HEK293 (cell line): Measurements from ENCODE around the gene ZNF397.

Experiments
- CTCF ChIA-PET: fragments of 350-600 bp; formaldehyde crosslinking; extraction: SDS; loops from one replicate; lab custom pipeline; 2021; ENCODE audit warnings: antibody characterized with exemption; lab: Yijun Ruan, JAX
- POLR2A ChIA-PET: fragments of 300-600 bp; formaldehyde crosslinking; extraction: SDS; loops from one replicate; lab custom pipeline; 2020; ENCODE audit warnings: antibody characterized with exemption, inconsistent platforms; lab: Yijun Ruan, JAX
- H3K27ac ChIP-seq: fragments of 200-500 bp; sonication (Bioruptor generic); 2 replicates; pipeline ENCODE4 v1.5.1; 2014; ENCODE audit warnings: low read depth, low read length, control low read depth, inconsistent platforms; ENCODE audit errors: extremely low read depth
- H3K36me3 ChIP-seq, 2 experiments: fragments of 200-500 bp in 1 of 2; sonication (Bioruptor generic) in 1 of 2; 1 replicate in 1 of 2; 2 replicates in 1 of 2; pipeline ENCODE4 v1.5.1; 2014 to 2017; ENCODE audit warnings: inconsistent platforms in 2 of 2, low read length in 2 of 2; ENCODE audit not compliant: control insufficient read depth in 2 of 2, insufficient read depth in 1 of 2
- H3K4me1 ChIP-seq: fragments of 200-500 bp; sonication (Bioruptor generic); 2 replicates; pipeline ENCODE4 v1.5.1; 2014; ENCODE audit warnings: mild to moderate bottlenecking, low read length, inconsistent platforms; ENCODE audit not compliant: control insufficient read depth, insufficient read depth
- H3K4me3 ChIP-seq: 2 replicates; pipeline ENCODE4 v1.5.1; 2011; ENCODE audit warnings: low read depth, mild to moderate bottlenecking, control low read depth, low read length, moderate library complexity
- H3K9me3 ChIP-seq: fragments of 200-500 bp; sonication (Bioruptor generic); 2 replicates; pipeline ENCODE4 v1.5.1; 2014; ENCODE audit warnings: low read depth, low read length, inconsistent platforms; ENCODE audit not compliant: control insufficient read depth, insufficient read depth
- KLF16 ChIP-seq: fragments of 450-650 bp; formaldehyde crosslinking; IDR thresholded peaks from 2 replicates; pipeline ENCODE4 v1.5.1; 2017; ENCODE audit warnings: missing biosample characterization, missing genetic modification characterization
- SCRT1 ChIP-seq: fragments of 450-650 bp; formaldehyde crosslinking; IDR thresholded peaks from 2 replicates; pipeline ENCODE4 v1.5.1; 2016; ENCODE audit warnings: missing biosample characterization, missing genetic modification characterization, borderline replicate concordance
- ZFP3 ChIP-seq: fragments of 450-650 bp; formaldehyde crosslinking; IDR thresholded peaks from 2 replicates; pipeline ENCODE4 v1.5.1; 2016; ENCODE audit warnings: low read depth, missing biosample characterization, missing genetic modification characterization
- ZNF132 ChIP-seq: fragments of 450-650 bp; formaldehyde crosslinking; IDR thresholded peaks from 2 replicates; pipeline ENCODE4 v1.5.1; 2017; ENCODE audit warnings: missing biosample characterization, missing genetic modification characterization, borderline replicate concordance
- ZNF292 ChIP-seq: fragments of 450-650 bp; formaldehyde crosslinking; IDR thresholded peaks from 2 replicates; pipeline ENCODE4 v1.5.1; 2016; ENCODE audit warnings: low read depth, missing biosample characterization, missing genetic modification characterization, borderline replicate concordance
- ZNF335 ChIP-seq: fragments of 450-650 bp; formaldehyde crosslinking; conservative IDR thresholded peaks from 2 replicates; pipeline ENCODE4 v1.5.1; 2016; ENCODE audit warnings: missing biosample characterization, missing genetic modification characterization
- ZNF530 ChIP-seq: fragments of 450-650 bp; formaldehyde crosslinking; IDR thresholded peaks from 2 replicates; pipeline ENCODE4 v1.5.1; 2016; ENCODE audit warnings: low read depth, missing biosample characterization, missing genetic modification characterization
- ZNF549 ChIP-seq: fragments of 450-650 bp; IDR thresholded peaks from 2 replicates; pipeline ENCODE4 v1.5.1; 2018; ENCODE audit warnings: missing biosample characterization, missing genetic modification characterization, mild to moderate bottlenecking, inconsistent platforms, moderate library complexity
- ZNF629 ChIP-seq: fragments of 450-650 bp; formaldehyde crosslinking; IDR thresholded peaks from 2 replicates; pipeline ENCODE4 v1.5.1; 2017; ENCODE audit warnings: missing biosample characterization, missing genetic modification characterization
- ZNF658 ChIP-seq: fragments of 450-650 bp; formaldehyde crosslinking; IDR thresholded peaks from 2 replicates; pipeline ENCODE4; 2016; ENCODE audit warnings: missing biosample characterization, missing genetic modification characterization
- ZNF660 ChIP-seq: fragments of 450-650 bp; IDR thresholded peaks from 2 replicates; pipeline ENCODE4 v1.5.1; 2018; ENCODE audit warnings: missing biosample characterization, mild to moderate bottlenecking, missing genetic modification characterization
- ZNF677 ChIP-seq: fragments of 450-650 bp; IDR thresholded peaks from 2 replicates; pipeline ENCODE4 v1.5.0; 2018; ENCODE audit warnings: missing biosample characterization, mild to moderate bottlenecking, missing genetic modification characterization, moderate library complexity
- ZNF701 ChIP-seq: fragments of 450-650 bp; formaldehyde crosslinking; IDR thresholded peaks from 2 replicates; pipeline ENCODE4 v1.5.1; 2016; ENCODE audit warnings: missing biosample characterization, missing genetic modification characterization
- ZNF76 ChIP-seq: fragments of 450-650 bp; formaldehyde crosslinking; IDR thresholded peaks from 2 replicates; pipeline ENCODE4; 2016; ENCODE audit warnings: low read depth, missing biosample characterization, missing genetic modification characterization, borderline replicate concordance
- ZNF785 ChIP-seq: fragments of 450-650 bp; formaldehyde crosslinking; IDR thresholded peaks from 2 replicates; pipeline ENCODE4 v1.5.1; 2016; ENCODE audit warnings: missing biosample characterization, missing genetic modification characterization
- ZNF837 ChIP-seq: fragments of 450-650 bp; formaldehyde crosslinking; IDR thresholded peaks from 2 replicates; pipeline ENCODE4 v1.5.1; 2016; ENCODE audit warnings: missing biosample characterization, missing genetic modification characterization
- TF ChIP-seq, protein P1 (sequence below): fragments of 450-650 bp; formaldehyde crosslinking; IDR thresholded peaks from 2 replicates; pipeline ENCODE4 v1.5.1; 2016; ENCODE audit warnings: missing biosample characterization, missing genetic modification characterization
- TF ChIP-seq, protein P2 (sequence below): fragments of 450-650 bp; formaldehyde crosslinking; IDR thresholded peaks from 2 replicates; pipeline ENCODE4 v1.5.1; 2016; ENCODE audit warnings: missing biosample characterization, missing genetic modification characterization, low read depth
- TF ChIP-seq, protein P3 (sequence below): fragments of 450-650 bp; formaldehyde crosslinking; IDR thresholded peaks from 2 replicates; pipeline ENCODE4 v1.5.1; 2016; ENCODE audit warnings: missing biosample characterization, missing genetic modification characterization
- TF ChIP-seq, protein P4 (sequence below): fragments of 450-650 bp; formaldehyde crosslinking; IDR thresholded peaks from 2 replicates; pipeline ENCODE4 v1.5.1; 2016; ENCODE audit warnings: missing biosample characterization, missing genetic modification characterization
- TF ChIP-seq, protein P5 (sequence below): fragments of 450-650 bp; formaldehyde crosslinking; IDR thresholded peaks from 2 replicates; pipeline ENCODE4 v1.5.1; 2016; ENCODE audit warnings: missing biosample characterization, missing genetic modification characterization, low read depth

The ZNF397 gene

DNA sequence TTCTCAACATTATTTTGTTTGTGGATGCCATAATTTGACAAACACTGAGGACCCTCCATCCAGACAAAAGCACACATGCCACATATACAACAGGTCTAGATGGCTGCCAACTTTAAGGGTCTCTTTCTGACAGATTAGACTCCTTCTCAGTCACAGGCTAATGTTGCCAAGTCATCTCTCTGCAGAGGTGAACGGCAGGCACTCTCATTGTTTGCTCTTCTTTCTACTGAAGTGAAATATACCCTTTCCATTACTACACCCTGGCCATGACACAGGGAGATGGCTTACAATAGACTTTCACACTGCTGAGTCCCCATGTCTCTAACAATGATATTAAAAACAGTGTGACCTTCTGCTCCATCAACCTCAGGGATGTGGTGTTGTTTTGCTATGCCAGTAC lies 47.5 kb upstream of the ZNF397 start:
- Histone ChIP-seq H3K9me3 (no peaks in the 10 kb centered on the region), H3K4me1 (no peaks in the 10 kb centered on the region), H3K27ac (no peak overlapping the region), H3K4me3 (no peak overlapping the region), H3K36me3 (no peaks in the 10 kb centered on the region)
- no peak for TF ChIP-seq ZNF660 (tag by site-specific recombination)
- TF ChIP-seq KLF16: no peak
- TF ChIP-seq, protein P1, sequence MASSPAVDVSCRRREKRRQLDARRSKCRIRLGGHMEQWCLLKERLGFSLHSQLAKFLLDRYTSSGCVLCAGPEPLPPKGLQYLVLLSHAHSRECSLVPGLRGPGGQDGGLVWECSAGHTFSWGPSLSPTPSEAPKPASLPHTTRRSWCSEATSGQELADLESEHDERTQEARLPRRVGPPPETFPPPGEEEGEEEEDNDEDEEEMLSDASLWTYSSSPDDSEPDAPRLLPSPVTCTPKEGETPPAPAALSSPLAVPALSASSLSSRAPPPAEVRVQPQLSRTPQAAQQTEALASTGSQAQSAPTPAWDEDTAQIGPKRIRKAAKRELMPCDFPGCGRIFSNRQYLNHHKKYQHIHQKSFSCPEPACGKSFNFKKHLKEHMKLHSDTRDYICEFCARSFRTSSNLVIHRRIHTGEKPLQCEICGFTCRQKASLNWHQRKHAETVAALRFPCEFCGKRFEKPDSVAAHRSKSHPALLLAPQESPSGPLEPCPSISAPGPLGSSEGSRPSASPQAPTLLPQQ (tag by site-specific recombination): no peak
- TF ChIP-seq ZNF629 (tag by site-specific recombination): no peak
- TF ChIP-seq ZNF335 (tag by site-specific recombination): no peak
- no peak for TF ChIP-seq ZNF76 (tag by site-specific recombination)
- ChIA-PET CTCF (interaction anchor here (1.0 kb wide), 1 partner anchor 50 kb away, joined by 3 read pairs; no protein-coding TSS in a partner anchor), POLR2A (no interaction called here)

DNA sequence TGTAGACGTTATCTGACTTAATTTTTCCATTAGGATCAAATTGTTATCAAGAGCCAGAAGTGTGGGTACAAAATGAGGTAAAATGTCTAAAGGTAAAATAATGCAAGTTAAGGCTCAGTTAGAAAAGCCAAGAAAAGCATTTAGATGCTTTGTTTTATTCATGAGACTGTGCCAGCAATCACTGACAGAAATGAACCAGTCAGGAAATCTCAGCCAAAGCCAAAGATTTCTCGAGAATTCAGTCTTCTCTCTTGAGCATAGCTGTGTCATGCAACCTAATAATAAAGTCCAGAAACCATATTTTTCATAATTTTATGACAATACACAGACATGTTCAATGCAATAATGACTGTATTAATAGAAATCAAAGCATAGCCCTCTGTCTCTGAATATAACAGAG lies 43.5 kb upstream of the ZNF397 start:
- no peak overlapping the region for H3K4me3 ChIP-seq
- CTCF ChIA-PET: no interaction called here
- no peaks in the 10 kb centered on the region for H3K4me1 ChIP-seq
- no peaks in the 10 kb centered on the region for H3K36me3 ChIP-seq
- no peak overlapping the region for H3K27ac ChIP-seq
- H3K9me3 ChIP-seq: no peaks in the 10 kb centered on the region
- POLR2A ChIA-PET: no interaction called here
- TF ChIP-seq, protein P2, sequence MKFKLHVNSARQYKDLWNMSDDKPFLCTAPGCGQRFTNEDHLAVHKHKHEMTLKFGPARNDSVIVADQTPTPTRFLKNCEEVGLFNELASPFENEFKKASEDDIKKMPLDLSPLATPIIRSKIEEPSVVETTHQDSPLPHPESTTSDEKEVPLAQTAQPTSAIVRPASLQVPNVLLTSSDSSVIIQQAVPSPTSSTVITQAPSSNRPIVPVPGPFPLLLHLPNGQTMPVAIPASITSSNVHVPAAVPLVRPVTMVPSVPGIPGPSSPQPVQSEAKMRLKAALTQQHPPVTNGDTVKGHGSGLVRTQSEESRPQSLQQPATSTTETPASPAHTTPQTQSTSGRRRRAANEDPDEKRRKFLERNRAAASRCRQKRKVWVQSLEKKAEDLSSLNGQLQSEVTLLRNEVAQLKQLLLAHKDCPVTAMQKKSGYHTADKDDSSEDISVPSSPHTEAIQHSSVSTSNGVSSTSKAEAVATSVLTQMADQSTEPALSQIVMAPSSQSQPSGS (tag by site-specific recombination): no peak
- TF ChIP-seq, protein P3, sequence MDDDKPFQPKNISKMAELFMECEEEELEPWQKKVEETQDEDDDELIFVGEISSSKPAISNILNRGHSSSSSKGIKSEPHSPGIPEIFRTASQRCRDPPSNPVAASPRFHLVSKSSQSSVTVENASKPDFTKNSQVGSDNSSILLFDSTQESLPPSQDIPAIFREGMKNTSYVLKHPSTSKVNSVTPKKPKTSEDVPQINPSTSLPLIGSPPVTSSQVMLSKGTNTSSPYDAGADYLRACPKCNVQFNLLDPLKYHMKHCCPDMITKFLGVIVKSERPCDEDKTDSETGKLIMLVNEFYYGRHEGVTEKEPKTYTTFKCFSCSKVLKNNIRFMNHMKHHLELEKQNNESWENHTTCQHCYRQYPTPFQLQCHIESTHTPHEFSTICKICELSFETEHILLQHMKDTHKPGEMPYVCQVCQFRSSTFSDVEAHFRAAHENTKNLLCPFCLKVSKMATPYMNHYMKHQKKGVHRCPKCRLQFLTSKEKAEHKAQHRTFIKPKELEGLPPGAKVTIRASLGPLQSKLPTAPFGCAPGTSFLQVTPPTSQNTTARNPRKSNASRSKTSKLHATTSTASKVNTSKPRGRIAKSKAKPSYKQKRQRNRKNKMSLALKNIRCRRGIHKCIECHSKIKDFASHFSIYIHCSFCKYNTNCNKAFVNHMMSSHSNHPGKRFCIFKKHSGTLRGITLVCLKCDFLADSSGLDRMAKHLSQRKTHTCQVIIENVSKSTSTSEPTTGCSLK (tag by site-specific recombination): no peak
- TF ChIP-seq ZNF530 (tag by site-specific recombination): no peak
- no peak for TF ChIP-seq KLF16
- TF ChIP-seq, protein P1 (tag by site-specific recombination): no peak
- no peak for TF ChIP-seq ZFP3 (tag by site-specific recombination)
- TF ChIP-seq, protein P4, sequence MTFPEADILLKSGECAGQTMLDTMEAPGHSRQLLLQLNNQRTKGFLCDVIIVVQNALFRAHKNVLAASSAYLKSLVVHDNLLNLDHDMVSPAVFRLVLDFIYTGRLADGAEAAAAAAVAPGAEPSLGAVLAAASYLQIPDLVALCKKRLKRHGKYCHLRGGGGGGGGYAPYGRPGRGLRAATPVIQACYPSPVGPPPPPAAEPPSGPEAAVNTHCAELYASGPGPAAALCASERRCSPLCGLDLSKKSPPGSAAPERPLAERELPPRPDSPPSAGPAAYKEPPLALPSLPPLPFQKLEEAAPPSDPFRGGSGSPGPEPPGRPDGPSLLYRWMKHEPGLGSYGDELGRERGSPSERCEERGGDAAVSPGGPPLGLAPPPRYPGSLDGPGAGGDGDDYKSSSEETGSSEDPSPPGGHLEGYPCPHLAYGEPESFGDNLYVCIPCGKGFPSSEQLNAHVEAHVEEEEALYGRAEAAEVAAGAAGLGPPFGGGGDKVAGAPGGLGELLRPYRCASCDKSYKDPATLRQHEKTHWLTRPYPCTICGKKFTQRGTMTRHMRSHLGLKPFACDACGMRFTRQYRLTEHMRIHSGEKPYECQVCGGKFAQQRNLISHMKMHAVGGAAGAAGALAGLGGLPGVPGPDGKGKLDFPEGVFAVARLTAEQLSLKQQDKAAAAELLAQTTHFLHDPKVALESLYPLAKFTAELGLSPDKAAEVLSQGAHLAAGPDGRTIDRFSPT (tag by site-specific recombination): no peak
- no peak for TF ChIP-seq ZNF677 (tag by site-specific recombination)
- TF ChIP-seq ZNF658 (tag by site-specific recombination): no peak
- no peak for TF ChIP-seq ZNF549
- TF ChIP-seq ZNF629 (tag by site-specific recombination): no peak
- no peak for TF ChIP-seq ZNF701 (tag by site-specific recombination)
- no peak for TF ChIP-seq ZNF837
- TF ChIP-seq ZNF132 (tag by site-specific recombination): no peak
- no peak for TF ChIP-seq ZNF292
- no peak for TF ChIP-seq ZNF785
- TF ChIP-seq, protein P5, sequence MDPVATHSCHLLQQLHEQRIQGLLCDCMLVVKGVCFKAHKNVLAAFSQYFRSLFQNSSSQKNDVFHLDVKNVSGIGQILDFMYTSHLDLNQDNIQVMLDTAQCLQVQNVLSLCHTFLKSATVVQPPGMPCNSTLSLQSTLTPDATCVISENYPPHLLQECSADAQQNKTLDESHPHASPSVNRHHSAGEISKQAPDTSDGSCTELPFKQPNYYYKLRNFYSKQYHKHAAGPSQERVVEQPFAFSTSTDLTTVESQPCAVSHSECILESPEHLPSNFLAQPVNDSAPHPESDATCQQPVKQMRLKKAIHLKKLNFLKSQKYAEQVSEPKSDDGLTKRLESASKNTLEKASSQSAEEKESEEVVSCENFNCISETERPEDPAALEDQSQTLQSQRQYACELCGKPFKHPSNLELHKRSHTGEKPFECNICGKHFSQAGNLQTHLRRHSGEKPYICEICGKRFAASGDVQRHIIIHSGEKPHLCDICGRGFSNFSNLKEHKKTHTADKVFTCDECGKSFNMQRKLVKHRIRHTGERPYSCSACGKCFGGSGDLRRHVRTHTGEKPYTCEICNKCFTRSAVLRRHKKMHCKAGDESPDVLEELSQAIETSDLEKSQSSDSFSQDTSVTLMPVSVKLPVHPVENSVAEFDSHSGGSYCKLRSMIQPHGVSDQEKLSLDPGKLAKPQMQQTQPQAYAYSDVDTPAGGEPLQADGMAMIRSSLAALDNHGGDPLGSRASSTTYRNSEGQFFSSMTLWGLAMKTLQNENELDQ (tag by site-specific recombination): no peak
- no peak for TF ChIP-seq SCRT1 (tag by site-specific recombination)
